Measurements from ENCODE around the gene STRN3. TPM values are rescaled to one million over a fixed set of nuclear protein-coding genes. Genes with fewer than 3 reads are reported as not detected.
A peak's percentile ranks its signal among the peaks of the same experiment; 100 is the strongest.
"Not testable (repeated sequence)": the region's sequence is repeated elsewhere in the genome, so short reads cannot be mapped to it uniquely, and the experiment has no call there.

STRN3 gene
- polyA plus RNA-seq, 4 donors, result 9.7 to 35.0 (median 11.8) TPM

- no peak for FAIRE-seq
- no peak overlapping the region for H3K4me3 ChIP-seq (ENCODE audit: low read depth in 1 of 3, low read length in 3 of 3)
- H3K27ac ChIP-seq (ENCODE audit: low read depth in 1 of 3, low read length in 2 of 3), result peak overlapping the region in 1 of 3 donors; percentile 31
- H3K9me3 ChIP-seq (ENCODE audit: control insufficient read depth in 2 of 2, insufficient read depth in 1 of 2, low read depth in 1 of 2, low read length in 1 of 2), result no peaks in the 10 kb centered on the region
- H3K4me1 ChIP-seq (ENCODE audit: control insufficient read depth in 3 of 3, insufficient read depth in 2 of 3, low read depth in 1 of 3, low read length in 2 of 3), result peaks cover 0 to 21% (median 2%) of the 10 kb centered on the region in 3 donors
- 85 to 89% (median 88%) methylated on average over 6 of the region's 6 CpGs for WGBS, 3 donors
- peak in 1 of 2 donors; percentile 18 for DNase-seq
- H3K36me3 ChIP-seq (ENCODE audit: control insufficient read depth in 3 of 3, insufficient read depth in 2 of 3, low read depth in 1 of 3, low read length in 3 of 3), result no peaks in the 10 kb centered on the region
- no peaks in the 10 kb centered on the region for H3K27me3 ChIP-seq (ENCODE audit: control insufficient read depth in 3 of 3, insufficient read depth in 3 of 3, low read length in 3 of 3)
Observed at GRCh38 chr14:31060253-31060875, 34.2 kb upstream of the STRN3 start.

DNA sequence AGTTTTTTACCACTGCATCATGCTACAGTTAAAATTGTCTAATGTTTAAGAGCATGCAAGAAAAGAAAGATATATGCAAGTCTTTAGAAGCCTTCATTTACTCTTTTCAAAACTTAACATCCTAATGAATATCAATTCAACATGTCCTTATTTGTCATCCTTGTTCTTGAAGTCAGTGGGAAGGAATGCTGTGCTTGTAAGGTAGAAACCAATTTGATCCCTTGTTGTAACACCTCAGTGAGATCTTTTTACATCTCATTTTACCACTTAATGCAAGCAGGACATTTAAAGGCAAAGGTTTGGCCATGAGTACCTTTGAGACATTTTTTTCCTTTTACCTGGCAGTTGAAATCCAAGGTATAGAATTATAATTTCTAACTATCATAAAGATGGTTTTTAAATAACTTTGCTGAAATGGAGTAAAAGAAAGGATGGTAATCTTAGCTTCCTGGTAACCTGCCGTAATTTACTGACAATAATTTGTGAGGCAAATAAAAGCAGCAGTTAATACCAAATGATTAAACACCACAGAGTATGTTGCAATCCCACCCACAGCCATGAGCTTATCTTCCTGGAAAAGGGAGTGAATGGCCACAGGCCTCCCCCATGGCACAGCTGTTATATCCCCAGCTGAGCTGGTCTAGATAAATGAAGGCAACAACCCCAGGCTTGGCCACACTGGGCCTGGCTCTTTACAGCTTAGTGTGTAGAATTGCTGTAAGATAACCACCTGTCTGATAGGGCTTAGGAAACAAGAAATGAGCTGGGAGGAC lies 33.2 kb upstream of the STRN3 start:
- Histone ChIP-seq H3K9me3 (ENCODE audit: control insufficient read depth in 2 of 2, insufficient read depth in 1 of 2, low read depth in 1 of 2, low read length in 1 of 2) (no peaks in the 10 kb centered on the region), H3K27ac (ENCODE audit: low read depth in 1 of 3, low read length in 2 of 3) (peak overlapping the region in 2 of 3 donors; percentile 45 to 67), H3K4me3 (ENCODE audit: low read depth in 1 of 3, low read length in 3 of 3) (no peak overlapping the region), H3K4me1 (ENCODE audit: control insufficient read depth in 3 of 3, insufficient read depth in 2 of 3, low read depth in 1 of 3, low read length in 2 of 3) (peaks cover 0 to 21% (median 2%) of the 10 kb centered on the region in 3 donors), H3K27me3 (ENCODE audit: control insufficient read depth in 3 of 3, insufficient read depth in 3 of 3, low read length in 3 of 3) (no peaks in the 10 kb centered on the region), H3K36me3 (ENCODE audit: control insufficient read depth in 3 of 3, insufficient read depth in 2 of 3, low read depth in 1 of 3, low read length in 3 of 3) (no peaks in the 10 kb centered on the region)
- peak; percentile 66 to 83 for DNase-seq
- no peak for FAIRE-seq
- 12 to 49% (median 29%) methylated on average over 1 of the region's 1 CpG for WGBS, 3 donors

GRCh38 chr14:31057701-31058364 lies 31.7 kb upstream of the STRN3 start:
- FAIRE-seq (no peak), DNase-seq (no peak)
- Histone ChIP-seq H3K4me3 (ENCODE audit: low read depth in 1 of 3, low read length in 3 of 3) (no peak overlapping the region), H3K9me3 (ENCODE audit: control insufficient read depth in 2 of 2, insufficient read depth in 1 of 2, low read depth in 1 of 2, low read length in 1 of 2) (no peaks in the 10 kb centered on the region), H3K36me3 (ENCODE audit: control insufficient read depth in 3 of 3, insufficient read depth in 2 of 3, low read depth in 1 of 3, low read length in 3 of 3) (peaks cover 0 to 3% (median 0%) of the 10 kb centered on the region in 3 donors), H3K4me1 (ENCODE audit: control insufficient read depth in 3 of 3, insufficient read depth in 2 of 3, low read depth in 1 of 3, low read length in 2 of 3) (peaks cover 0 to 21% (median 2%) of the 10 kb centered on the region in 3 donors), H3K27me3 (ENCODE audit: control insufficient read depth in 3 of 3, insufficient read depth in 3 of 3, low read length in 3 of 3) (no peaks in the 10 kb centered on the region), H3K27ac (ENCODE audit: low read depth in 1 of 3, low read length in 2 of 3) (no peak overlapping the region)
- WGBS, 3 donors, result 96 to 97% (median 96%) methylated on average over 12 of the region's 12 CpGs

DNA sequence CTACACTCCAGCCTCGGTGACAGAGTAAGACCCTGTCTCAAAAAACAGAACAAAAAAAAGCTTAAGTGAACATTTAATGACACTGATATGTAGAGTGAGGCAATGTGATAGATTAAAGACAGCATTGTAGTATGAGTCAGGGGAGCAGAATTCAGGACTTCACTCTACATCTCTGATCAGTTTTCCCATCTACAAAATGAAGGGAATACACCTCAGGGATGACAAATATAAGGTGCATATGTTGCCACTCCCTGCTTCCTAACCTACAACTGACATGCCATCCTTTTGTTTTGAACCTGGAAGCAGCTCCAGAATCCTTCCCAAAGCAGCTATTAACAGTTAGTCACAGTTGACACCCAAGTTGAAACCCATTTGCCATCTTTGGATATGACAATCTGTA lies 30.9 kb upstream of the STRN3 start:
- WGBS, 3 donors, result 91 to 100% (median 92%) methylated on average over 1 of the region's 1 CpG
- Histone ChIP-seq H3K36me3 (ENCODE audit: control insufficient read depth in 3 of 3, insufficient read depth in 2 of 3, low read depth in 1 of 3, low read length in 3 of 3) (peaks cover 0 to 3% (median 0%) of the 10 kb centered on the region in 3 donors), H3K9me3 (ENCODE audit: control insufficient read depth in 2 of 2, insufficient read depth in 1 of 2, low read depth in 1 of 2, low read length in 1 of 2) (no peaks in the 10 kb centered on the region), H3K4me1 (ENCODE audit: control insufficient read depth in 3 of 3, insufficient read depth in 2 of 3, low read depth in 1 of 3, low read length in 2 of 3) (peaks cover 0 to 21% (median 2%) of the 10 kb centered on the region in 3 donors), H3K4me3 (ENCODE audit: low read depth in 1 of 3, low read length in 3 of 3) (no peak overlapping the region), H3K27me3 (ENCODE audit: control insufficient read depth in 3 of 3, insufficient read depth in 3 of 3, low read length in 3 of 3) (no peaks in the 10 kb centered on the region), H3K27ac (ENCODE audit: low read depth in 1 of 3, low read length in 2 of 3) (no peak overlapping the region)
- DNase-seq, result no peak
- no peak for FAIRE-seq

DNA sequence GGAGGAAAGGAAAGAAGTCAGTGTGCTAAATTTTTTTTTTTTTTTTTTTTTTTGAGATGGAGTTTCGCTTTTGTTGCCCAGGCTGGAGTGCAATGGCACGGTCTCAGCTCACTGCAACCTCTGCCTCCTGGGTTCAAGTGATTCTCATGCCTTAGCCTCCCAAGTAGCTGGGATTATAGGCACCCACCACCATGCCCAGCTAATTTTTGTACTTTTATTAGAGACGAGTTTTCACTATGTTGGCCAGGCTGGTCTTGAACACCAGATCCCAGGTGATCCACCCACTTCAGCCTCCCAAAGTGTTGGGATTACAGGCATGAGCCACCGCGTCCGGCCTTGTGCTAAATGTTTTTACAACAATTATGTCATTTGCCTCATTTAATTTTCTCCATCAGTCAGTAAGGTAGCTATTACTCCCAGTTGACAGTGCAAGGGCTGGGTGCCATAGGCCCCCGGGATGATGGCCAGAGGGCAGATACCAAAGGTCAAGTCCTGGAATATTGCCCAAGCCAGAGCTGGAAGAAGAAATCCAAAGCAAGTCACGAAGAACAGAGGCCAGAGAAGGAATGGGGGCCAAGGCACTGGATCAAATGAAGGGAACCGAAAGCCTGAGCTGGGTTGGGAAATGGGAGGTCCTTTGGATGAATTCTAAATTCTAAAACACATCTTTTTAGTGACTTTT lies 26.9 kb upstream of the STRN3 start:
- not testable (repeated sequence) for H3K27ac ChIP-seq (ENCODE audit: low read depth in 1 of 3, low read length in 2 of 3); H3K4me1 ChIP-seq (ENCODE audit: control insufficient read depth in 3 of 3, insufficient read depth in 2 of 3, low read depth in 1 of 3, low read length in 2 of 3); H3K36me3 ChIP-seq (ENCODE audit: control insufficient read depth in 3 of 3, insufficient read depth in 2 of 3, low read depth in 1 of 3, low read length in 3 of 3); H3K27me3 ChIP-seq (ENCODE audit: control insufficient read depth in 3 of 3, insufficient read depth in 3 of 3, low read length in 3 of 3); FAIRE-seq; H3K4me3 ChIP-seq (ENCODE audit: low read depth in 1 of 3, low read length in 3 of 3); H3K9me3 ChIP-seq (ENCODE audit: control insufficient read depth in 2 of 2, insufficient read depth in 1 of 2, low read depth in 1 of 2, low read length in 1 of 2)
- DNase-seq, result peak; percentile 36 to 69
- 71 to 83% (median 80%) methylated on average over 9 of the region's 9 CpGs for WGBS, 3 donors

DNA sequence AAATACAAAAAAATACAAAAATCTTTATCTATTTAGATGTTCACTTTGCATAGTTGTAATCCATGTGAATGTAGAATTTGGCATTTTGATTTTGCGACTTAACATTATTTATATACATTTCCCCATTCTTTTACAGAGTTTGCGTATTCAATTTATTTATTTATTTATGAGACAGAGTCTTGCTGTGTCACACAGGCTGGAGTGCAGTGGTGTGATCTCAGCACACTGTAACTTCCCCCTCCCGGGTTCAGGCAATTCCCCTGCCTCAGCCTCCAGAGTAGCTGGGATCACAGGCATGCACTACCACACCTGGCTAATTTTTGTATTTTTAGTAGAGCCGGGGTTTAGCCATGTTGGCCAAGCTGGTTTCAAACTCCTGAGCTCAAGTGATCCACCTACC lies 25.3 kb upstream of the STRN3 start:
- WGBS, 3 donors, result 73 to 79% (median 79%) methylated on average over 4 of the region's 4 CpGs
- no peak for FAIRE-seq
- DNase-seq, result no peak
- H3K27me3 ChIP-seq (ENCODE audit: control insufficient read depth in 3 of 3, insufficient read depth in 3 of 3, low read length in 3 of 3), result no peaks in the 10 kb centered on the region
- H3K4me3 ChIP-seq (ENCODE audit: low read depth in 1 of 3, low read length in 3 of 3), result no peak overlapping the region
- H3K27ac ChIP-seq (ENCODE audit: low read depth in 1 of 3, low read length in 2 of 3), result no peak overlapping the region
- H3K36me3 ChIP-seq (ENCODE audit: control insufficient read depth in 3 of 3, insufficient read depth in 2 of 3, low read depth in 1 of 3, low read length in 3 of 3), result peaks cover 0 to 3% (median 0%) of the 10 kb centered on the region in 3 donors
- no peaks in the 10 kb centered on the region for H3K9me3 ChIP-seq (ENCODE audit: control insufficient read depth in 2 of 2, insufficient read depth in 1 of 2, low read depth in 1 of 2, low read length in 1 of 2)
- H3K4me1 ChIP-seq (ENCODE audit: control insufficient read depth in 3 of 3, insufficient read depth in 2 of 3, low read depth in 1 of 3, low read length in 2 of 3), result no peaks in the 10 kb centered on the region

DNA sequence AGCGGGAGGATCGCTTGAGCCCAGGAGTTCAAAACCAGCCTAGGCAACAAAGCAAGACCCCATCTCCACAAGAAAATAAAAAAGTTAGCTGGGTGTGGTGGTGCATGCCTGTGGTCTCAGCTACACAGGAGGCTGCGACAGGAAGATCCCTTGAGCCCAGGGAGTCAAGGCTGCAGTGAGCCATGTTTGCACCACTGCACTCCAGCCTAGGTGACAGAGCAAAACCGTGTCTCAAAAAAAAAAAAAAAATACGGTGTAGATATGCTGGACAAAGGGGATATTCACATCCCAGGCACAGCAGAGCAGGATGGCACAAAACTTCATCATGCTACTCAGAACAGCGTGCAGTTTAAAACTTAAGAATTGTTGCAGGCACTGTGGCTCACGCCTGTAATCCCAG lies 24.8 kb upstream of the STRN3 start:
- DNase-seq (no peak), FAIRE-seq (no peak)
- Histone ChIP-seq H3K4me1 (ENCODE audit: control insufficient read depth in 3 of 3, insufficient read depth in 2 of 3, low read depth in 1 of 3, low read length in 2 of 3) (no peaks in the 10 kb centered on the region), H3K36me3 (ENCODE audit: control insufficient read depth in 3 of 3, insufficient read depth in 2 of 3, low read depth in 1 of 3, low read length in 3 of 3) (peaks cover 0 to 3% (median 0%) of the 10 kb centered on the region in 3 donors), H3K9me3 (ENCODE audit: control insufficient read depth in 2 of 2, insufficient read depth in 1 of 2, low read depth in 1 of 2, low read length in 1 of 2) (no peaks in the 10 kb centered on the region), H3K27ac (ENCODE audit: low read depth in 1 of 3, low read length in 2 of 3) (no peak overlapping the region), H3K27me3 (ENCODE audit: control insufficient read depth in 3 of 3, insufficient read depth in 3 of 3, low read length in 3 of 3) (no peaks in the 10 kb centered on the region), H3K4me3 (ENCODE audit: low read depth in 1 of 3, low read length in 3 of 3) (no peak overlapping the region)
- 86 to 92% (median 91%) methylated on average over 7 of the region's 7 CpGs for WGBS, 3 donors

- FAIRE-seq (no peak), DNase-seq (no peak)
- Histone ChIP-seq H3K9me3 (ENCODE audit: control insufficient read depth in 2 of 2, insufficient read depth in 1 of 2, low read depth in 1 of 2, low read length in 1 of 2) (no peaks in the 10 kb centered on the region), H3K4me3 (ENCODE audit: low read depth in 1 of 3, low read length in 3 of 3) (no peak overlapping the region), H3K27me3 (ENCODE audit: control insufficient read depth in 3 of 3, insufficient read depth in 3 of 3, low read length in 3 of 3) (no peaks in the 10 kb centered on the region), H3K27ac (ENCODE audit: low read depth in 1 of 3, low read length in 2 of 3) (no peak overlapping the region), H3K36me3 (ENCODE audit: control insufficient read depth in 3 of 3, insufficient read depth in 2 of 3, low read depth in 1 of 3, low read length in 3 of 3) (no peaks in the 10 kb centered on the region), H3K4me1 (ENCODE audit: control insufficient read depth in 3 of 3, insufficient read depth in 2 of 3, low read depth in 1 of 3, low read length in 2 of 3) (no peaks in the 10 kb centered on the region)
- 92 to 96% (median 94%) methylated on average over 7 to 10 of the region's 10 CpGs for WGBS, 3 donors
Observed at GRCh38 chr14:31047503-31047902, 21.3 kb upstream of the STRN3 start.

All from small intestine (tissue), 7 donors.